ENCODE results near the gene SETD1B.

The SETD1B gene

GRCh38 chr12:121796855-121797751, 6.7 kb upstream of the SETD1B start:
- DNase-seq = no peak

GRCh38 chr12:121797937-121798786, 5.6 kb upstream of the SETD1B start:
- DNase-seq = no peak

GRCh38 chr12:121798787-121799155, 5.0 kb upstream of the SETD1B start:
- DNase-seq = no peak

DNA sequence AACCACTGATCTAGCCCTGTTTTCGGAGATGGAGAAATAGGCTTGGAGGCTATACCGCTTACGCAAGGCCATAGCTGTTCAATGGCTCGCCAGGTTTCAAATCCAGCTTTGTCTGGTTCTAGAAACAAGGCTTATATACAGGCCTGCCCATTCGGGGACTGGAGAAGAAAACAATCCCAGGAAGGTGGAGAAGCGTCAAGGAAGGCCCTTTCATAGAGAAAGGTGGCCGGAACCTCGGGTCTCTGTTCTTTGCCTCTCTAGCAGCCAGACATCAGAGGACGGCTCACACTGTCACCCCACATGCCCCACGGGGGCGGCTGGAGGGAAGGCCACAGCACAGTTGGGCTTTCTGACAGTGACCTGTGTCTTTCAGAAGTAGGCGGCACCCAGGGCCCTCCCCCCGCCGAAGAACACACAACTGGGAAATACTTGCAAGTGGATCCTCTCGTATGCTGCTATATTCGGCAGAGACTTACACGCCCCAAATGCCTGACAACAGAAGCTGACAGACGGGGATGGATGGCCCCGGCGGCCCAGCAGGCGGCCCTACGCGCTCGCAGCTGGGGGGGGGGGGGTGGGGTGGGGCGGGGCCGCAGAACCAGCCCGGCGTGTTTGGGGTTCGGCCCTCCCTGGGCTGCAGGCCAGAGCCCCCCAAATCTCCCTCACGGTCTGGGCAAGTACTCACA, 4.5 kb upstream of the SETD1B start:
- DNase-seq = no peak

DNA sequence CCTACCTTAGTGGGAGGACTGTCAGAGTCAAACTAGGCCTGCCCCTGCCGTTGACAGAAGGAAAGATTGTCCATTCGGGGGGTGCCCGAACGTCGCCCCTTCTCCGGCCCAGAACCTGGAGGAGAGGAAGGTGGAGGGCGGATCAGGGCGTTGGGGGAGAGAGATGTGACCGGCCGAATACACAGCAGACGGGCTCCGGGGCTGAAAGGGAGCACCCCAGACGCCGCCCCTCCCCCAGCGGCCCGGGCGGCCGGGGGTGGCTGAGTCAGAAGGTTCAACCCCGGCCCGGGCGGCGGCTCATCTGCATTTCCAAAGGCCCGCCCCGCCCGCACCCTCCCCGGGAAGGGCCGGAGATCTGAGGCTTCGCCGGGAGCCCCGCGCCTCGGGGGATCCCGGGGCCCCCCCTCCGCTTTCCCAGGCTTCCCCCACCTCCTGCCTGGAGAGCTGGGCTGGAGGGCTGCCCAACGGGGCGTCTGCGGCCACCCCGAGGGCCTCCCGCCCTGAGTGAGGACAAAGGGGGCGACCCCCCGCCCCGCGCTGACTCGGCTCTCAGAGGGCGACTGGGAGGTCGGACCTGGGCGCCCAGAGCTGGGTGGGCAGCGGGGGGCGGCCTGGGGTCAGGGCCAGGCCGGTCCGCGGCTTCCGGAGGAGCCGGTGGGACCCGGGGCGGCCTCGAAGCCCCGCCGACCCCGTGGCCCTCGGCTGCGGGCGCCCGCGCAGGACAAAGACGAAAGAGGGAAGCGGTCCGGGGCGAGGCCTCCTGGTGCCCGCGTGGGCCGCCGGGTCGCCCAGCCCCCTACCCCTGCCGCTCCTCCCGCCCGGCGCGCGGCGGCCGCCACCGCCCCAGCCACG, 3.7 kb upstream of the SETD1B start:
- DNase-seq = peak; percentile 66

DNA sequence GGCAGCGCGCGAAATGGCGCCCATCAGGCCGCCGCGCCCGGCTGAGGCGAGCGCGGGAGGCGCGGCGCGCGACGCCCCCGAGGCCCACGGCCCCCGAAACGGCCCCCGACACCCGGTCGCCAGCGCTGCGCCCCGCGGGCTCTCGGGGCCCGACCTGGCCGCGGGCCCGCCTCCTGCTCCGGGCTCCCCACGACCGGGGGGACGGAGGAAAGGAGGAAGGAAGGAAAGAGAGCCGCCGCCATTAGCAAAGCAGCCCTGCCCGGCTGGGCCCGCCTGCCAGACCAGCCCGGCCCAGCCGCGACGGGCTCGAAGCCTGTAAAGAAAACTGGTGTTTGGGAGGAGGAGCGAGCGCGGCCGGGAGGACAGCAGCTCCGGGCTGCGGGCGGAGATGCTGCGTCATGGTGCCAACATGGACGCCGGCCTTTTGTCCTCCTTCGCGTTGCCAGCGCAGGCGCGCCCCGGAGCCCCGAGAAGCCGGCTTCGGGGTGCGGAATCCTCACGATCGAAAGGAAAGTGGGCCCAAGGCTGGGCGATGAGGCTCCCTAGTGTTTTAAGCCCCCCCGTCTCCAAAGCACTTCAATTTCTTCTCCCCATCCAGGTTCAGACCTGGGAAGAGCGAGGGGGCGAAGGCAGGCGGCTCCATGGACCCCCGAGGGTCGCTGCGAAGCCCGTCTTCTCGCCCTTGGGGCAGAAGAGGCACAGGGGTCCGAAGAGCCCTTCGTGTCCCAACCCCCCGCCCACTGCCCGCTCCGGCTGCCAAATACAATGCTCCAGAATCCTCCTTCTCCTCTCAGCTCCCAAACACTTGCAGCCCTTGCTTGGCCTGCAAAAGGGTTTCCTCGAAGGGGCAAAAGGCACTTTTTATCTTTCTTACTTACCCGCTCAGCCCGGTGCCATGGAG, 2.9 kb upstream of the SETD1B start:
- peak; percentile 65 for DNase-seq

DNA sequence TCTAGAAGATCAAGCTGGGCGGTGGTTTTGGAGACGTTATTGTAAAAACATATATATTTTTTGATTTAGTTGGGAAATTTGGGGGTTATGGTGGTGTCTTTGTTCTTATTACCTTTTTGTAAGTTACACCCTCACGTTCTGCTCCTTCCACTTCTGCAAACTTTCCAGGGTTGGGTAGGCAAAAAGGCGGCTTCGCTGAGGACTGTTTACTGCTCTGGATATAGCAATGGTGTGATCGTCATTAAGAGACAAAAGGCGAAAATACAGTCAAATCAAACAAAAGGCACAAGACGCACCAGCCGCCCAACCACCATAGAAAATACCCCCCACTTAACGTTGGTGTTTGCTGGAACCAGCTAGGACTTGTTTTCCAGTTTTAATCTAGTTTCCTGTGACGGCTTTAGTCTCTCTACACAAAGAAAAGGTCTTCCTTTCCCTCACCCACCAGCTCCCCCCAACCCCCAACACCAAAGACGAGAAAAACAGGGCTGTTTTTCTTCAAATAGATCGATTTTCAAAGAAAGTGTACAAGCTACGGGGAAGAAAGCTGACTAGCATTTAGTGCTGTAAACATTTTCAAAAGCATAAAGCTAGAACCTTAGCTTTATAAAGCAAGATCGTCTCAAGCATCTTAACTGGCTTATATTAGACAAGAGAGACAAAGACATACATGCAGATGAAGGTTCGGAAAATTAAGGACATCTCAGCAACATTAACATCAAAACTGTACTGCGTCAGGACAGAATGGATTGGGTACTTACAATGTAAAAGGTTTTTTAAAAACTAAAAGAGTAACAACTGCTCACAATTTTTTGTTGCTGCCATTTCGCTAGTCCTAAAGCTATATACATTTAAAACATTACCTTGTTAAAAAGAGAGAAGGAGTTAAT, 2.0 kb upstream of the SETD1B start:
- peak; percentile 43 for DNase-seq

- DNase-seq = no peak
Measured at GRCh38 chr12:121802485-121802842, 1.3 kb upstream of the SETD1B start.

- peak; percentile 83 for DNase-seq
Measured at GRCh38 chr12:121802843-121803698, 738 bp upstream of the SETD1B start.

GRCh38 chr12:121804417-121805111, 755 bp downstream of the SETD1B start:
- peak; percentile 62 for DNase-seq

DNA sequence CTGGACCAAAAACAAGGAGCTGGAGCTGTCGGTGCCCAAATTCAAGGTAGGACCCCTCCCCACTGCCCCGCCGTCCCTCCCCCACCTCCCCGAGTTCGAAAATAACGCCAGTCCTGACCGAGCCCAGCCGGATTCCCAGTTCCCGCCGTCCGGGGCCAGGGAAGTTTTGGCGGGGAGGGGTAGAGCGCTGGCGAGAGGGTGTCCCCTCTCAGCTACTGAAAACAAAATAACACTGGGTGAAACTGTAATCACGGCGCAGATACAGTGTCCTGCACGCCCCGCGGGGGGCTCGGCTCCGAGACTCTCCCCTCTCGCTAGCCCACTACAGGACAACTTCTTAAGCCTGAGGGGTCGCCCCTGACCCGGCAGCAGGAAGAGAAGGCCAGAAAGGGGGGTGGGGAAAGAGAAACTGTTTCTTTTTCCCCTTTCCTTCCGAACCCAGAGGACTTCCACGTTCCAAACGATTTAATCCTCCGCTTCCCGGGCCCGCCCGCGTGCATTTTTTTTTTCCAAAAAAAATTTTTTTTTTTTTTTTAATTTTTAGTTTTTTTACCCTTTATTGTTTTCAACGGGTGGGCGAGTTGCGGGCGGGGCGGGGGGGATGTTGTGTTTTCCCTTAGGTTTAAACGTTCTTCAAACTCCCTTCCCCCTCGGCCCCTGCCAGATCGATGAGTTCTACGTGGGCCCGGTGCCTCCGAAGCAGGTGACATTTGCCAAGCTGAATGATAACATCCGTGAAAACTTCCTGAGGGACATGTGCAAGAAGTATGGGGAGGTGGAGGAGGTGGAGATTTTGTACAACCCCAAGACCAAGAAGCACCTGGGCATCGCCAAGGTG, 1.6 kb downstream of the SETD1B start:
- no peak for DNase-seq

DNA sequence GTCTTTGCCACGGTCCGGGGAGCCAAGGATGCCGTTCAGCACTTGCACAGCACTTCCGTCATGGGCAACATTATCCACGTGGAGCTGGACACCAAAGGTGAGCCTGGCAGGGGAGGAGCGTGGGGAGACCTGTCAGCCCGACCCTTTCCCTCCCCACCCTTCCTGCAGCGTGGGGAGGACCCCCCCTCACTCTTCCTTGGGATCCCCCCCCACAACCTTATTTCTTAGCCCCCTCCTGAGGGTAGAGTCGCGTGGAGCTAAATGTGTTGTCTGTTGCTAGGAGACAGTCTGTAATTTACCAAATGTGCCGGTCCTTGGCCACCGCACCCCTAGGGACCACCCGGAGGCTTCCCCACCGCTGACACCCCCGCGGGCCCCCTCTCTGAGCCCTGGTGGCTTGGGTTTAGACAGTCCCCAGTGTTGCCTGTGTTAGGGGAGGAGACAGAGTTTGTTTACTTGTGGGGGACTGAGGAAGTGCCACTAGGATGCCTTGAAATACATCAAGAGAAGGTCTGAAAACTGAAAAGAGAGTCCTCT, 2.3 kb downstream of the SETD1B start:
- DNase-seq = no peak

GRCh38 chr12:121806546-121807423, 3.0 kb downstream of the SETD1B start:
- DNase-seq = no peak

DNA sequence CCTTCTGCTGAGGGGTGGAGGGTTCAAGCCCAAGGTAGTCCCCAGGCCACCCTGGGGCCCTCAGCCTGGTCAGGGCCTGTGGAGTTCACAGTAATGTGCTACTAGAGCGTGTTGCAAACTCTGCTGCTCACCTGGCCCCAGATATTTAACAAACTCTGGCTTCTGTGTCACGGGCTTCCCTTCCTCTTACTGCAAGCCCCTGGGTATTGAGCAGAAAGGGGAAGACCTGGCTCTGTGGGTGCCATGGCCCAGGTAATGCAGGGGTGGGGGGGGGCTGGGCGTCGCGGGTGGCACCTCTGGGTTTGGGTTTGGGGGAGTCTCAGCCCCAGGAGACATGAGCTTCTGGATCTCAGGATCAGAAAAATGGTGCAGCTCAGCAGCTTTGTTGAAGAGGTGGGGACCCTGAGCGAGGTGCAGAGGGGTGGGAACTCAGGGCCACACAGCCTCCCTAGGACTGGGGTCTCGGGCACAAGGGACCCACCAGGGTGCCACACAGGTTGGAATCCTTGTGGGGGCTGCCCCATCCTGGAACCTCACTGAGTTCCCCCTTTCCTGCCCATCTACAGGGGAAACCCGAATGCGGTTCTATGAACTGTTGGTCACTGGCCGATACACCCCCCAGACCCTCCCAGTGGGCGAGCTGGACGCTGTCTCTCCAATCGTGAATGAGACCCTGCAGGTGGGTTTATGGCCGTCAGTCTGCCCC, 4.0 kb downstream of the SETD1B start:
- DNase-seq = no peak

DNA sequence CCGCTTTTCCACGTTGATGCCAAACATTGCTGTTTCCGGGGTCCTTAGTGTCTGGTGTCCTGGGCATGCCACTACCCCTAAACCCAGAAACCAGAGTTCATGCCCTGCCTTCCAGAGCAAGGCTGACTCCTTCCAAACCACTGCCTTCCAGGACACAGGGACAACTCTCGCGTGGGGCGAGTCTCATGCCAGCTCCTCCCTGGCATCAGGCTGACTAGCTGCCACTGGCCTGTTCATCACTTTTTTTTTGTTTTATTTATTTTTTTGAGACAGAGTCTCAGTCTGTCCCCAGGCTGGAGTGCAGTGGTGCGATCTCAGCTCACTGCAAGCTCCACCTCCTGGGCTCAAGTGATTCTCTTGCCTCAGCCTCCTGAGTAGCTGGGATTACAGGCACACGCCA, 4.8 kb downstream of the SETD1B start:
- DNase-seq = no peak

GRCh38 chr12:121809712-121810116, 5.9 kb downstream of the SETD1B start:
- DNase-seq = no peak

Measured in activated effector memory CD4-positive, alpha-beta T cell treated with Interleukin-2 at 50 U/mL for 16 hours (primary cell).